ENCODE measurements around the gene MARCKSL1. TPM values are rescaled to one million over a fixed set of nuclear protein-coding genes. Genes with fewer than 3 reads are reported as not detected.
"Not testable (repeated sequence)": the region's sequence is repeated elsewhere in the genome, so short reads cannot be mapped to it uniquely, and the experiment has no call there.

MARCKSL1 gene
- total RNA-seq, 4 donors from 2014 or later = 4.4 to 6.1 (median 5.1) TPM

GRCh38 chr1:32291145-32291707, 44.8 kb downstream of the MARCKSL1 start:
- DNase-seq = no peak
- peaks cover 8 to 65% (median 13%) of the 10 kb centered on the region in 3 donors for H3K4me1 ChIP-seq
- H3K27ac ChIP-seq = peak overlapping the region; percentile 88 to 95 (median 94)
- no peaks in the 10 kb centered on the region for H3K9me3 ChIP-seq
- H3K4me3 ChIP-seq = peak overlapping the region; percentile 68 to 87 (median 76)
- peaks cover 0 to 2% (median 0%) of the 10 kb centered on the region in 3 donors for H3K36me3 ChIP-seq
- 26 to 28% methylated on average over 9 to 10 of the region's 10 CpGs for WGBS, 2 donors
- no peak for TF ChIP-seq POLR2A (IDR thresholded peaks at IDR 0.05)
- TF ChIP-seq CTCF (IDR thresholded peaks at IDR 0.05) = no peak
- intact Hi-C loops (cut with DNase I) = no loop called here
- H3K27me3 ChIP-seq = no peaks in the 10 kb centered on the region

GRCh38 chr1:32289256-32289655, 46.8 kb downstream of the MARCKSL1 start:
- Histone ChIP-seq H3K4me3 (no peak overlapping the region), H3K36me3 (no peaks in the 10 kb centered on the region), H3K27ac (peak overlapping the region; percentile 87 to 95 (median 94)), H3K9me3 (no peaks in the 10 kb centered on the region), H3K27me3 (no peaks in the 10 kb centered on the region), H3K4me1 (peaks cover 8 to 49% (median 13%) of the 10 kb centered on the region in 3 donors)
- WGBS, 2 donors = 51 to 83% methylated on average over 7 of the region's 7 CpGs
- DNase-seq = no peak
- no peak for TF ChIP-seq CTCF (IDR thresholded peaks at IDR 0.05)
- no peak for TF ChIP-seq POLR2A (IDR thresholded peaks at IDR 0.05)
- intact Hi-C loops (cut with DNase I) = no loop called here

- no peak overlapping the region for H3K4me3 ChIP-seq
- TF ChIP-seq CTCF (IDR thresholded peaks at IDR 0.05) (no peak), POLR2A (IDR thresholded peaks at IDR 0.05) (no peak)
- no peaks in the 10 kb centered on the region for H3K9me3 ChIP-seq
- intact Hi-C loops (cut with DNase I) = no loop called here
- no peak overlapping the region for H3K27ac ChIP-seq
- 88 to 94% methylated on average over 4 of the region's 4 CpGs for WGBS, 2 donors
- no peaks in the 10 kb centered on the region for H3K27me3 ChIP-seq
- no peak for DNase-seq
- peaks cover 0 to 29% (median 6%) of the 10 kb centered on the region in 3 donors for H3K4me1 ChIP-seq
- no peaks in the 10 kb centered on the region for H3K36me3 ChIP-seq
Measured at GRCh38 chr1:32286763-32287162, 49.3 kb downstream of the MARCKSL1 start.

- 92 to 95% methylated on average over 3 of the region's 3 CpGs for WGBS, 2 donors
Measured at GRCh38 chr1:32285658-32286057, 50.4 kb downstream of the MARCKSL1 start.

GRCh38 chr1:32284777-32285176, 51.3 kb downstream of the MARCKSL1 start:
- H3K9me3 ChIP-seq; H3K27me3 ChIP-seq; H3K4me1 ChIP-seq; H3K27ac ChIP-seq; intact Hi-C loops (cut with DNase I); H3K4me3 ChIP-seq; DNase-seq; H3K36me3 ChIP-seq: not testable (repeated sequence)
- WGBS, 2 donors = 90 to 95% methylated on average over 8 of the region's 8 CpGs

More at GRCh38 chr1:32285658-32286057, 50.4 kb downstream of the MARCKSL1 start:
- H3K36me3 ChIP-seq = no peaks in the 10 kb centered on the region
- TF ChIP-seq POLR2A (IDR thresholded peaks at IDR 0.05) = no peak
- TF ChIP-seq CTCF (IDR thresholded peaks at IDR 0.05) = no peak
- no peaks in the 10 kb centered on the region for H3K27me3 ChIP-seq
- no peak for DNase-seq
- no peaks in the 10 kb centered on the region for H3K9me3 ChIP-seq
- intact Hi-C loops (cut with DNase I) = no loop called here
- H3K4me1 ChIP-seq = peaks cover 0 to 18% (median 4%) of the 10 kb centered on the region in 3 donors
- H3K4me3 ChIP-seq = no peak overlapping the region
- H3K27ac ChIP-seq = no peak overlapping the region

Small RNAs within 50 kb of the gene (small RNA-seq; reads per million reads assigned to genes)
- 0 reads per million in 4 donors for gene RF00019

Other genes starting within 250 kb of the MARCKSL1 start
- 10 to 100 TPM; 27.7 to 38.0 (median 36.5) TPM for gene KPNA6, start 228.2 kb downstream of the MARCKSL1 start, total RNA-seq
- 10 to 100 TPM; 34.5 to 54.0 (median 40.7) TPM for gene TXLNA, start 156.6 kb downstream of the MARCKSL1 start, total RNA-seq
- 1 to 10 TPM in 3 of 4 donors, under 1 TPM in 1; 0.88 to 2.9 (median 1.6) TPM for gene CCDC28B, start 135.6 kb downstream of the MARCKSL1 start, total RNA-seq
- gene IQCC, start 130.6 kb downstream of the MARCKSL1 start, total RNA-seq = 1 to 10 TPM in 2 of 4 donors, under 1 TPM in 2; 0.66 to 2.0 (median 1.1) TPM
- gene DCDC2B, start 127.1 kb downstream of the MARCKSL1 start, total RNA-seq = not detected
- 10 to 100 TPM in 2 of 4 donors, 1 to 10 TPM in 2; 6.4 to 11.1 (median 9.4) TPM for gene TMEM234, start 113.9 kb downstream of the MARCKSL1 start, total RNA-seq
- gene EIF3I, start 113.8 kb downstream of the MARCKSL1 start, total RNA-seq = 100 to 1,000 TPM; 143 to 220 (median 202) TPM
- 1 to 10 TPM in 2 of 4 donors, not detected in 2; 1.7 to 5.5 TPM for gene FAM167B, start 89.0 kb downstream of the MARCKSL1 start, total RNA-seq
- 1 to 10 TPM; 1.2 to 9.0 (median 4.5) TPM for gene LCK, start 85.0 kb downstream of the MARCKSL1 start, total RNA-seq
- gene HDAC1, start 44.1 kb downstream of the MARCKSL1 start, total RNA-seq = 100 to 1,000 TPM in 2 of 4 donors, 10 to 100 TPM in 2; 74.3 to 115 (median 96.0) TPM
- 1 to 10 TPM; 1.4 to 7.1 (median 3.2) TPM for gene FAM229A, start 26.3 kb upstream of the MARCKSL1 start, total RNA-seq
- gene TSSK3, start 26.3 kb upstream of the MARCKSL1 start, total RNA-seq = under 1 TPM in 2 of 4 donors, not detected in 2; 0.31 to 0.57 TPM
- gene BSDC1, start 58.2 kb upstream of the MARCKSL1 start, total RNA-seq = 10 to 100 TPM; 42.4 to 62.2 (median 45.9) TPM
- gene ZBTB8B, start 128.8 kb upstream of the MARCKSL1 start, total RNA-seq = not detected
- 1 to 10 TPM; 2.4 to 6.1 (median 2.8) TPM for gene ZBTB8A, start 203.2 kb upstream of the MARCKSL1 start, total RNA-seq

All from esophagus squamous epithelium (tissue), 5 donors.